Upper lobe of left lung (tissue), 6 donors: Measurements from ENCODE around the gene SH3GL2. TPM values are rescaled to one million over a fixed set of nuclear protein-coding genes. Genes with fewer than 3 reads are reported as not detected.

Source experiments
- ATAC-seq, 2 donors: fragments of 200-7000 bp; cut with Tn5 transposase; one replicate each; pipeline ENCODE4 v1.9.1; 2022; ENCODE audit warnings: mild to moderate bottlenecking in 2 of 2, moderate library complexity in 2 of 2; ENCODE audit not compliant: low FRiP score in 2 of 2
- DNase-seq, 2 donors: peaks; one replicate each; pipeline ENCODE4 v3.0.0-alpha.2; 2019 to 2020
- H3K27ac ChIP-seq, 4 donors: fragments of 200-600 bp; sonication (generic); one replicate each; pipeline ENCODE4 v1.5.1; 2016 to 2019
- H3K27me3 ChIP-seq, 4 donors: fragments of 200-600 bp; sonication (generic); one replicate each; pipeline ENCODE4 v1.5.1; 2017 to 2019
- H3K36me3 ChIP-seq, 4 donors: fragments of 200-600 bp; sonication (generic); one replicate each; pipeline ENCODE4 v1.5.1; 2016 to 2019
- H3K4me1 ChIP-seq, 4 donors: fragments of 200-600 bp; sonication (generic); one replicate each; pipeline ENCODE4 v1.5.1; 2018 to 2019
- H3K4me3 ChIP-seq, 4 donors: fragments of 200-600 bp; sonication (generic); one replicate each; pipeline ENCODE4 v1.5.1; 2017 to 2019; ENCODE audit warnings: mild to moderate bottlenecking in 2 of 4, moderate library complexity in 1 of 4
- H3K9me3 ChIP-seq, 4 donors: fragments of 200-600 bp; sonication (generic); one replicate each; pipeline ENCODE4 v1.5.1; 2018 to 2019
- CTCF ChIP-seq, 6 experiments: fragments of 450-650 bp in 4 of 6; fragments of 200-600 bp in 2 of 6; sonication (generic) in 2 of 6; IDR thresholded peaks; one replicate each; pipeline ENCODE4 v1.5.1; 2016 to 2019; ENCODE audit warnings: antibody characterized with exemption in 6 of 6
- EP300 ChIP-seq, 4 donors: sonication (generic); formaldehyde crosslinking; IDR thresholded peaks; one replicate each; pipeline ENCODE4 v1.5.1; 2017; ENCODE audit warnings: antibody characterized with exemption in 4 of 4, control low read depth in 2 of 4
- POLR2A ChIP-seq, 4 donors: fragments of 450-650 bp; IDR thresholded peaks; one replicate each; pipeline ENCODE4 v1.5.1; 2016 to 2017; ENCODE audit warnings: antibody characterized with exemption in 4 of 4, mild to moderate bottlenecking in 2 of 4
- POLR2AphosphoS5 ChIP-seq, 2 donors: sonication (generic); formaldehyde crosslinking; IDR thresholded peaks; one replicate each; pipeline ENCODE4 v1.5.1; 2017; ENCODE audit warnings: antibody characterized with exemption in 2 of 2
- WGBS, 2 donors: methylation state at CpG; one replicate each; pipeline ENCODE4 v1.1.5; 2017 to 2018; 5-methylcytosine and 5-hydroxymethylcytosine counted together
- total RNA-seq, 6 donors: library from RNA; depleted of rRNA in 4 of 6; stranded (reverse); fragments of >200 nt in 4 of 6; gene quantifications; one replicate each; pipeline versions ENCODE4 v1.1.0 to v1.2.1, GENCODE V29; 2016 to 2021
- donor health status: DM: no; HTN: no; CAD: no; lungs with moderate emphysema.
- donor health status: DM: no; HTN: yes; CAD: no; lungs with severe emphysema.

Gene SH3GL2
- total RNA-seq, 6 donors from 2014 or later = 0.67 to 4.1 (median 1.3) TPM

- Histone ChIP-seq H3K4me1 (no peaks in the 10 kb centered on the region), H3K36me3 (no peaks in the 10 kb centered on the region), H3K27me3 (no peaks in the 10 kb centered on the region), H3K9me3 (no peaks in the 10 kb centered on the region), H3K27ac (no peak overlapping the region), H3K4me3 (no peak overlapping the region)
- 41 to 52% methylated on average over 3 of the region's 3 CpGs for WGBS, 2 donors
- no peak for TF ChIP-seq POLR2A (IDR thresholded peaks at IDR 0.05)
- TF ChIP-seq CTCF (IDR thresholded peaks at IDR 0.05) = no peak
- TF ChIP-seq EP300 (IDR thresholded peaks at IDR 0.05) = no peak
- TF ChIP-seq POLR2AphosphoS5 (IDR thresholded peaks at IDR 0.05) = no peak
- ATAC-seq = no peak
- no peak for DNase-seq
These were observed 33.1 kb downstream of the SH3GL2 start for GRCh38 chr9:17611917-17612316.

GRCh38 chr9:17613758-17614157, 34.9 kb downstream of the SH3GL2 start:
- Histone ChIP-seq H3K9me3 (no peaks in the 10 kb centered on the region), H3K4me1 (no peaks in the 10 kb centered on the region), H3K36me3 (no peaks in the 10 kb centered on the region), H3K4me3 (no peak overlapping the region), H3K27ac (no peak overlapping the region), H3K27me3 (no peaks in the 10 kb centered on the region)
- WGBS, 2 donors = 63 to 67% methylated on average over 3 of the region's 3 CpGs
- TF ChIP-seq POLR2A (IDR thresholded peaks at IDR 0.05) (no peak), EP300 (IDR thresholded peaks at IDR 0.05) (no peak), POLR2AphosphoS5 (IDR thresholded peaks at IDR 0.05) (no peak), CTCF (IDR thresholded peaks at IDR 0.05) (no peak)
- ATAC-seq (no peak), DNase-seq (no peak)

- Histone ChIP-seq H3K4me1 (no peaks in the 10 kb centered on the region), H3K27me3 (no peaks in the 10 kb centered on the region), H3K4me3 (no peak overlapping the region), H3K9me3 (no peaks in the 10 kb centered on the region), H3K36me3 (no peaks in the 10 kb centered on the region), H3K27ac (no peak overlapping the region)
- 85 to 100% methylated on average over 1 of the region's 1 CpG for WGBS, 2 donors
- DNase-seq (no peak), ATAC-seq (no peak)
- TF ChIP-seq POLR2A (IDR thresholded peaks at IDR 0.05) (no peak), POLR2AphosphoS5 (IDR thresholded peaks at IDR 0.05) (no peak), CTCF (IDR thresholded peaks at IDR 0.05) (no peak)
These were observed 35.4 kb downstream of the SH3GL2 start for GRCh38 chr9:17614250-17614649.

GRCh38 chr9:17614903-17615302, 36.0 kb downstream of the SH3GL2 start:
- DNase-seq (no peak), ATAC-seq (no peak)
- TF ChIP-seq CTCF (IDR thresholded peaks at IDR 0.05) (no peak), POLR2A (IDR thresholded peaks at IDR 0.05) (no peak), POLR2AphosphoS5 (IDR thresholded peaks at IDR 0.05) (no peak), EP300 (IDR thresholded peaks at IDR 0.05) (no peak)
- Histone ChIP-seq H3K4me3 (no peak overlapping the region), H3K9me3 (no peaks in the 10 kb centered on the region), H3K36me3 (no peaks in the 10 kb centered on the region), H3K27ac (no peak overlapping the region), H3K27me3 (no peaks in the 10 kb centered on the region), H3K4me1 (no peaks in the 10 kb centered on the region)
- WGBS, 2 donors = 51 to 61% methylated on average over 4 of the region's 4 CpGs

GRCh38 chr9:17622141-17622540, 43.3 kb downstream of the SH3GL2 start:
- ATAC-seq = no peak
- DNase-seq = no peak
- no peaks in the 10 kb centered on the region for H3K27me3 ChIP-seq
- no peaks in the 10 kb centered on the region for H3K4me1 ChIP-seq
- no peaks in the 10 kb centered on the region for H3K9me3 ChIP-seq
- no peak overlapping the region for H3K4me3 ChIP-seq
- no peaks in the 10 kb centered on the region for H3K36me3 ChIP-seq
- TF ChIP-seq EP300 (IDR thresholded peaks at IDR 0.05) (no peak), POLR2A (IDR thresholded peaks at IDR 0.05) (no peak), CTCF (IDR thresholded peaks at IDR 0.05) (no peak), POLR2AphosphoS5 (IDR thresholded peaks at IDR 0.05) (no peak)
- H3K27ac ChIP-seq = no peak overlapping the region
- WGBS, 2 donors = 89 to 92% methylated on average over 4 of the region's 4 CpGs
